MCF 10A (cell line): ENCODE measurements around the gene TMEM37. TPM values are rescaled to one million over a fixed set of nuclear protein-coding genes. Genes with fewer than 3 reads are reported as not detected.
A peak's percentile ranks its signal among the peaks of the same experiment; 100 is the strongest.

ENCODE experiments used
- BruUV-seq: library from RNA; stranded (reverse); fragments of 400-500 nt; replicated peaks from 2 replicates; lab custom pipeline; 2021; lab: Mats Ljungman, UMichigan
- CTCF ChIA-PET: fragments of 300-600 bp; sonication (Branson Sonifier 250); formaldehyde crosslinking; extraction: SDS; loops from one replicate; lab custom pipeline; 2021; ENCODE audit warnings: antibody characterized with exemption, inconsistent platforms; lab: Yijun Ruan, JAX
- POLR2A ChIA-PET: fragments of 300-600, 350-650 bp; sonication (Branson Sonifier 250); formaldehyde crosslinking; extraction: SDS; loops from one replicate; lab custom pipeline; 2020; ENCODE audit warnings: antibody characterized with exemption, inconsistent platforms; lab: Yijun Ruan, JAX
- DNase-seq: peaks from one replicate; pipeline ENCODE4 v3.0.0-alpha.2; 2018; ENCODE audit not compliant: unreplicated experiment
- H3K27ac Mint-ChIP-seq: one replicate; pipeline ENCODE4 v1.8.0; 2022; ENCODE audit warnings: mild to moderate bottlenecking, low read depth, mixed read lengths; ENCODE audit not compliant: unreplicated experiment
- H3K27me3 Mint-ChIP-seq: one replicate; pipeline ENCODE4 v1.8.0; 2022; ENCODE audit warnings: mixed read lengths; ENCODE audit not compliant: insufficient read depth, unreplicated experiment
- H3K36me3 Mint-ChIP-seq: one replicate; pipeline ENCODE4 v1.8.0; 2022; ENCODE audit warnings: mild to moderate bottlenecking, moderate library complexity, mixed read lengths; ENCODE audit not compliant: insufficient read depth, unreplicated experiment
- H3K4me1 Mint-ChIP-seq: one replicate; pipeline ENCODE4 v1.8.0; 2022; ENCODE audit warnings: mixed read lengths; ENCODE audit not compliant: insufficient read depth, unreplicated experiment
- H3K4me3 Mint-ChIP-seq: one replicate; pipeline ENCODE4 v1.8.0; 2022; ENCODE audit warnings: mild to moderate bottlenecking, moderate library complexity, mixed read lengths; ENCODE audit not compliant: unreplicated experiment
- H3K9me3 Mint-ChIP-seq: one replicate; pipeline ENCODE4 v1.8.0; 2022; ENCODE audit warnings: mixed read lengths; ENCODE audit not compliant: unreplicated experiment
- CTCF ChIP-seq: fragments of 200-600 bp; IDR thresholded peaks from one replicate; pipeline ENCODE4 v1.8.0; 2022; ENCODE audit warnings: antibody characterized with exemption, mild to moderate bottlenecking; ENCODE audit not compliant: unreplicated experiment
- intact Hi-C: fragments of 100-400 bp; cut with micrococcal nuclease; formaldehyde crosslinking; loops from 2 replicates; pipeline ENCODE4 v1.14.1; 2022
- total RNA-seq: library from RNA; stranded (reverse); gene quantifications from 2 replicates; pipeline ENCODE4 v1.2.3, GENCODE V29; 2022

TMEM37 gene
- total RNA-seq, 1 experiment from 2014 or later, result not detected

- TF ChIP-seq CTCF, result no peak
Measured at GRCh38 chr2:119465687-119466086, 34.0 kb downstream of the TMEM37 start.

GRCh38 chr2:119466373-119466772 is 34.7 kb downstream of the TMEM37 start:
- intact Hi-C loops, result no loop called here
- DNase-seq, result no peak
- H3K27ac Mint-ChIP-seq, result no peak overlapping the region
- no TSS peak for BruUV-seq
- H3K4me1 Mint-ChIP-seq, result peaks cover 6% of the 10 kb centered on the region
- ChIA-PET CTCF (interaction anchor here (0.7 to 7.3 kb wide), 5 partner anchors 12 to 60 kb away, joined by 3 to 41 read pairs (median 3); no protein-coding TSS in a partner anchor), POLR2A (interaction anchor here (0.7 kb wide), 1 partner anchor 10 kb away, joined by 3 read pairs; no protein-coding TSS in a partner anchor)
- TF ChIP-seq CTCF, result no peak
- no peaks in the 10 kb centered on the region for H3K36me3 Mint-ChIP-seq
- no peak overlapping the region for H3K4me3 Mint-ChIP-seq
- no peaks in the 10 kb centered on the region for H3K9me3 Mint-ChIP-seq
- no peaks in the 10 kb centered on the region for H3K27me3 Mint-ChIP-seq

More at GRCh38 chr2:119465687-119466086, 34.0 kb downstream of the TMEM37 start:
- ChIA-PET POLR2A (interaction anchor here (1.0 kb wide), 1 partner anchor 26 kb away, joined by 4 read pairs; no protein-coding TSS in a partner anchor), CTCF (interaction anchor here (0.5 to 7.3 kb wide), 4 partner anchors 9 to 59 kb away, joined by 3 to 41 read pairs (median 3); no protein-coding TSS in a partner anchor)
- Mint-ChIP-seq H3K4me3 (no peak overlapping the region), H3K27ac (no peak overlapping the region), H3K27me3 (no peaks in the 10 kb centered on the region), H3K4me1 (peaks cover 6% of the 10 kb centered on the region), H3K9me3 (no peaks in the 10 kb centered on the region), H3K36me3 (no peaks in the 10 kb centered on the region)
- no peak for DNase-seq
- BruUV-seq, result no TSS peak
- intact Hi-C loops, result no loop called here

GRCh38 chr2:119468154-119468955 is 36.7 kb downstream of the TMEM37 start:
- H3K36me3 Mint-ChIP-seq, result no peaks in the 10 kb centered on the region
- peaks cover 6% of the 10 kb centered on the region for H3K4me1 Mint-ChIP-seq
- no peaks in the 10 kb centered on the region for H3K27me3 Mint-ChIP-seq
- H3K27ac Mint-ChIP-seq, result no peak overlapping the region
- BruUV-seq, result no TSS peak
- ChIA-PET CTCF (interaction anchor here (2.7 to 7.3 kb wide), 2 partner anchors 10 to 59 kb away, joined by 13 to 41 read pairs; no protein-coding TSS in a partner anchor), POLR2A (no interaction called here)
- intact Hi-C loops, result no loop called here
- H3K4me3 Mint-ChIP-seq, result no peak overlapping the region
- peak; percentile 18 for DNase-seq
- no peak for TF ChIP-seq CTCF
- H3K9me3 Mint-ChIP-seq, result no peaks in the 10 kb centered on the region

- H3K27me3 Mint-ChIP-seq, result no peaks in the 10 kb centered on the region
- CTCF ChIA-PET, result interaction anchor here (0.6 to 7.3 kb wide), 4 partner anchors 9 to 60 kb away, joined by 3 to 41 read pairs (median 8); no protein-coding TSS in a partner anchor
- H3K36me3 Mint-ChIP-seq, result no peaks in the 10 kb centered on the region
Measured at GRCh38 chr2:119469131-119469530, 37.5 kb downstream of the TMEM37 start.

More at GRCh38 chr2:119469131-119469530, 37.5 kb downstream of the TMEM37 start:
- intact Hi-C loops, result no loop called here
- no TSS peak for BruUV-seq
- H3K4me1 Mint-ChIP-seq, result peaks cover 6% of the 10 kb centered on the region
- H3K27ac Mint-ChIP-seq, result no peak overlapping the region
- no peak for DNase-seq
- TF ChIP-seq CTCF, result no peak
- POLR2A ChIA-PET, result interaction anchor here (0.6 kb wide), 1 partner anchor 175 kb away, joined by 3 read pairs; no protein-coding TSS in a partner anchor
- H3K4me3 Mint-ChIP-seq, result no peak overlapping the region
- no peaks in the 10 kb centered on the region for H3K9me3 Mint-ChIP-seq
